AG04450 (cell line): ENCODE data around the gene TNFRSF1A. TPM values are rescaled to one million over a fixed set of nuclear protein-coding genes. Genes with fewer than 3 reads are reported as not detected.
A peak's percentile ranks its signal among the peaks of the same experiment; 100 is the strongest.

Experiments
- CTCF ChIA-PET: fragments of 300-600, 350-600 bp; formaldehyde crosslinking; extraction: SDS; loops from one replicate; lab custom pipeline; 2022; ENCODE audit warnings: antibody characterized with exemption, inconsistent platforms; lab: Charles Lee
- POLR2A ChIA-PET: fragments of 350-600 bp; formaldehyde crosslinking; extraction: SDS; loops from one replicate; lab custom pipeline; 2021; ENCODE audit warnings: antibody characterized with exemption, inconsistent platforms; lab: Yijun Ruan, JAX
- DNase-seq: peaks from one replicate; pipeline ENCODE4 v3.0.0-alpha.2; 2011; ENCODE audit warnings: low read depth, low spot score
- H3K27ac ChIP-seq: one replicate; pipeline ENCODE4 v1.5.1; 2012; ENCODE audit warnings: low read depth, low read length, control low read depth
- H3K27me3 ChIP-seq: one replicate; pipeline ENCODE4 v1.6.0; 2012; ENCODE audit warnings: low read length; ENCODE audit not compliant: control insufficient read depth, insufficient read depth
- H3K4me3 ChIP-seq: 2 replicates; pipeline ENCODE4 v1.5.1; 2011; ENCODE audit warnings: mild to moderate bottlenecking, low read depth, low read length, control low read depth
- H3K9me3 ChIP-seq: 2 replicates; pipeline ENCODE4 v1.5.1; 2012; ENCODE audit warnings: low read length; ENCODE audit not compliant: control insufficient read depth, insufficient read depth
- CTCF ChIP-seq: IDR thresholded peaks from 2 replicates; pipeline ENCODE4 v1.5.1; 2011; ENCODE audit warnings: low read depth, low read length, control low read depth, inconsistent platforms
- polyA plus RNA-seq: library from polyadenylated mRNA; depleted of rRNA; stranded (reverse); fragments of >200 nt; gene quantifications from 2 replicates; pipeline ENCODE4 v1.2.3, GENCODE V29; 2011

The TNFRSF1A gene
- polyA plus RNA-seq, 1 experiment = 231 TPM

GRCh38 chr12:6328045-6328779 is 13.7 kb downstream of the TNFRSF1A start:
- TF ChIP-seq CTCF = no peak
- POLR2A ChIA-PET = interaction anchor here (0.8 to 1.3 kb wide), 2 partner anchors 56 to 142 kb away, joined by 4 to 7 read pairs; partner anchors contain the start of genes LTBR and VAMP1
- H3K27ac ChIP-seq = peak overlapping the region; percentile 31
- H3K9me3 ChIP-seq = no peaks in the 10 kb centered on the region; the same call in 1 of the 2 replicates
- H3K27me3 ChIP-seq = no peaks in the 10 kb centered on the region
- DNase-seq = no peak
- CTCF ChIA-PET = interaction anchor here (0.9 to 1.4 kb wide), 2 partner anchors 137 to 340 kb away, joined by 3 to 8 read pairs; no protein-coding TSS in a partner anchor
- no peak overlapping the region for H3K4me3 ChIP-seq

GRCh38 chr12:6327229-6328041 is 14.4 kb downstream of the TNFRSF1A start:
- H3K27ac ChIP-seq = no peak overlapping the region
- no peaks in the 10 kb centered on the region for H3K27me3 ChIP-seq
- H3K9me3 ChIP-seq = no peaks in the 10 kb centered on the region; the same call in 1 of the 2 replicates
- POLR2A ChIA-PET = interaction anchor here (0.5 to 2.7 kb wide), 5 partner anchors 8 to 143 kb away, joined by 4 to 20 read pairs (median 6); partner anchors contain the start of genes LTBR and VAMP1
- TF ChIP-seq CTCF = no peak
- DNase-seq = no peak
- CTCF ChIA-PET = interaction anchor here (0.9 to 1.8 kb wide), 3 partner anchors 122 to 339 kb away, joined by 3 to 30 read pairs (median 3); no protein-coding TSS in a partner anchor
- no peak overlapping the region for H3K4me3 ChIP-seq

- ChIA-PET POLR2A (interaction anchor here (0.5 to 2.7 kb wide), 8 partner anchors 9 to 208 kb away, joined by 3 to 20 read pairs (median 4); partner anchors contain the start of genes GAPDH, LTBR and MRPL51), CTCF (interaction anchor here (0.7 to 1.8 kb wide), 7 partner anchors 9 to 232 kb away, joined by 3 to 30 read pairs (median 3); no protein-coding TSS in a partner anchor)
- Histone ChIP-seq H3K27ac (peak overlapping the region; percentile 34), H3K9me3 (no peaks in the 10 kb centered on the region), H3K27me3 (no peaks in the 10 kb centered on the region), H3K4me3 (no peak overlapping the region)
- no peak for DNase-seq
- TF ChIP-seq CTCF = peak; percentile 53
Measured at GRCh38 chr12:6326316-6327228, 15.3 kb downstream of the TNFRSF1A start.

GRCh38 chr12:6324936-6325750 is 16.7 kb downstream of the TNFRSF1A start:
- no peaks in the 10 kb centered on the region for H3K9me3 ChIP-seq
- CTCF ChIA-PET = interaction anchor here (0.7 to 1.8 kb wide), 3 partner anchors 11 to 98 kb away, joined by 3 to 8 read pairs (median 3); no protein-coding TSS in a partner anchor
- POLR2A ChIA-PET = interaction anchor here (0.7 to 2.7 kb wide), 2 partner anchors 10 to 65 kb away, joined by 6 to 20 read pairs; no protein-coding TSS in a partner anchor
- no peak for TF ChIP-seq CTCF
- no peaks in the 10 kb centered on the region for H3K27me3 ChIP-seq
- DNase-seq = no peak
- H3K27ac ChIP-seq = no peak overlapping the region
- H3K4me3 ChIP-seq = no peak overlapping the region
